Upper lobe of right lung (tissue), 1 donor: ENCODE results near the gene CLEC3A. TPM values are rescaled to one million over a fixed set of nuclear protein-coding genes. Genes with fewer than 3 reads are reported as not detected.
"Not testable (repeated sequence)": the region's sequence is repeated elsewhere in the genome, so short reads cannot be mapped to it uniquely, and the experiment has no call there.

Source experiments
- ATAC-seq: fragments of 200-7000 bp; cut with Tn5 transposase; one replicate; pipeline ENCODE4 v1.9.1; 2020; ENCODE audit warnings: mild to moderate bottlenecking, moderate library complexity
- DNase-seq: peaks from one replicate; pipeline ENCODE4 v3.0.0-alpha.2; 2020
- H3K27ac ChIP-seq: fragments of 200-600 bp; one replicate; pipeline ENCODE4 v1.8.0; 2022
- H3K27me3 ChIP-seq: fragments of 200-600 bp; one replicate; pipeline ENCODE4 v1.8.0; 2022; ENCODE audit warnings: mild to moderate bottlenecking
- H3K36me3 ChIP-seq: fragments of 200-600 bp; one replicate; pipeline ENCODE4 v1.8.0; 2022
- H3K4me1 ChIP-seq: fragments of 200-600 bp; one replicate; pipeline ENCODE4 v1.8.0; 2022
- H3K4me3 ChIP-seq: fragments of 200-600 bp; one replicate; pipeline ENCODE4 v1.8.0; 2022; ENCODE audit warnings: mild to moderate bottlenecking
- H3K9me3 ChIP-seq: fragments of 200-600 bp; one replicate; pipeline ENCODE4 v1.8.0; 2022
- intact Hi-C: fragments of 100-400 bp; cut with DNase I; formaldehyde crosslinking; loops from one replicate; pipeline ENCODE4 v1.11.0; 2022
- total RNA-seq: library from RNA; stranded (reverse); fragmentation: NEBNext Ultra II Directional; extraction: Animal tissue kit (Norgen Biotek cat#: 25700); gene quantifications from one replicate; pipeline ENCODE4 v1.2.1, GENCODE V29; 2021
- TF ChIP-seq, protein P1 (sequence below): fragments of 200-600 bp; IDR thresholded peaks from one replicate; pipeline ENCODE4 v1.8.0; 2022; ENCODE audit warnings: antibody characterized with exemption
- donor health status: DM: no; HTN: yes; CAD: no; lungs with severe emphysema.

Gene CLEC3A
- total RNA-seq, 1 donor from 2014 or later, result not detected

GRCh38 chr16:77986011-77986740 lies 36.2 kb upstream of the CLEC3A start:
- Histone ChIP-seq H3K27ac (no peak overlapping the region), H3K9me3 (no peaks in the 10 kb centered on the region), H3K27me3 (no peaks in the 10 kb centered on the region), H3K4me3 (no peak overlapping the region), H3K4me1 (no peaks in the 10 kb centered on the region), H3K36me3 (no peaks in the 10 kb centered on the region)
- ATAC-seq, result no peak
- no peak for DNase-seq
- TF ChIP-seq, protein P1, sequence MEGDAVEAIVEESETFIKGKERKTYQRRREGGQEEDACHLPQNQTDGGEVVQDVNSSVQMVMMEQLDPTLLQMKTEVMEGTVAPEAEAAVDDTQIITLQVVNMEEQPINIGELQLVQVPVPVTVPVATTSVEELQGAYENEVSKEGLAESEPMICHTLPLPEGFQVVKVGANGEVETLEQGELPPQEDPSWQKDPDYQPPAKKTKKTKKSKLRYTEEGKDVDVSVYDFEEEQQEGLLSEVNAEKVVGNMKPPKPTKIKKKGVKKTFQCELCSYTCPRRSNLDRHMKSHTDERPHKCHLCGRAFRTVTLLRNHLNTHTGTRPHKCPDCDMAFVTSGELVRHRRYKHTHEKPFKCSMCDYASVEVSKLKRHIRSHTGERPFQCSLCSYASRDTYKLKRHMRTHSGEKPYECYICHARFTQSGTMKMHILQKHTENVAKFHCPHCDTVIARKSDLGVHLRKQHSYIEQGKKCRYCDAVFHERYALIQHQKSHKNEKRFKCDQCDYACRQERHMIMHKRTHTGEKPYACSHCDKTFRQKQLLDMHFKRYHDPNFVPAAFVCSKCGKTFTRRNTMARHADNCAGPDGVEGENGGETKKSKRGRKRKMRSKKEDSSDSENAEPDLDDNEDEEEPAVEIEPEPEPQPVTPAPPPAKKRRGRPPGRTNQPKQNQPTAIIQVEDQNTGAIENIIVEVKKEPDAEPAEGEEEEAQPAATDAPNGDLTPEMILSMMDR, result no peak
- intact Hi-C loops, result no loop called here

DNA sequence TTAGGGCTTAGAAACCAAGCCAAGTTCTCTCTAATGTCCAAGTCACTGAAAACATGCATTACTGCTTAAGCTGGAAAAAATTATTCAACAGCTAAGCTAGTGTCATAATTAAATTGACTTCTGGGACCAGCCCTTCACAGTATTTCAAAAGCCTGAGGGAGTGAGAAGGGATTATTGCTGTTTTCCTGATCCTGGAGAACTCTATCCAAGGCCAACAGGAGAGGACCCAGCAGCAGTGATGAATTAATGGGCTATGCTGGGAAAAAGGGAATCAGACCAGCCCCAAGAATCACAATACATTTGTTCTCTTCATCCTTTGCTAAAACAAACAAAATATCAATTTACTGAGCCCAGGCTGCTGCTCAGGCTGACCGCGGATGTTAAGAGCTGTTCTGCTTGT lies 34.5 kb upstream of the CLEC3A start:
- Histone ChIP-seq H3K27ac (no peak overlapping the region), H3K36me3 (no peaks in the 10 kb centered on the region), H3K9me3 (no peaks in the 10 kb centered on the region), H3K27me3 (no peaks in the 10 kb centered on the region), H3K4me3 (no peak overlapping the region), H3K4me1 (no peaks in the 10 kb centered on the region)
- DNase-seq (no peak), ATAC-seq (no peak)
- intact Hi-C loops, result no loop called here
- TF ChIP-seq, protein P1, result no peak

DNA sequence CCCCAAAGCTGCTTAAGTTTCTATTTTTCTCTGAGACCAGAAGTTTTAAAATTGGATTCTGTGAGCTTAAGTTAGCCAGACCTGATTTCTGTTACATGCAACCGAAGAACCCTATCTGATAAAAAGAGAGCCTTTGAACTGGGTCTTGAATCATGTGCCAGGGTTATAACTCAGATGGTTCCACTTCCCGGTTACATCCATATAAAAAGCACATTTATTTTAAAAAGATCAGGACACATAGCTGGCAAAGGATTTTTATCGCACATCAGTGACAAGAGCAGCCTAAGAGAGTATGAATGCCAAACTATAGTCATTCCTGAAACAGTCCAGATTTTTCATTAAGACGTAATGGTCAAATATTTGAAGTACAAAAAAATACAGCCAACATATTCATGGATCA lies 32.5 kb upstream of the CLEC3A start:
- TF ChIP-seq, protein P1, result no peak
- H3K4me1 ChIP-seq, result no peaks in the 10 kb centered on the region
- H3K27ac ChIP-seq, result no peak overlapping the region
- no peak for DNase-seq
- intact Hi-C loops, result no loop called here
- no peak overlapping the region for H3K4me3 ChIP-seq
- H3K27me3 ChIP-seq, result no peaks in the 10 kb centered on the region
- no peak for ATAC-seq
- H3K36me3 ChIP-seq, result no peaks in the 10 kb centered on the region
- H3K9me3 ChIP-seq, result no peaks in the 10 kb centered on the region

GRCh38 chr16:77991701-77992100 lies 30.6 kb upstream of the CLEC3A start:
- DNase-seq, result no peak
- TF ChIP-seq, protein P1, result no peak
- intact Hi-C loops, result no loop called here
- H3K9me3 ChIP-seq, result no peaks in the 10 kb centered on the region
- no peaks in the 10 kb centered on the region for H3K4me1 ChIP-seq
- H3K27me3 ChIP-seq, result no peaks in the 10 kb centered on the region
- H3K36me3 ChIP-seq, result no peaks in the 10 kb centered on the region
- H3K4me3 ChIP-seq, result no peak overlapping the region
- no peak overlapping the region for H3K27ac ChIP-seq
- ATAC-seq, result no peak

DNA sequence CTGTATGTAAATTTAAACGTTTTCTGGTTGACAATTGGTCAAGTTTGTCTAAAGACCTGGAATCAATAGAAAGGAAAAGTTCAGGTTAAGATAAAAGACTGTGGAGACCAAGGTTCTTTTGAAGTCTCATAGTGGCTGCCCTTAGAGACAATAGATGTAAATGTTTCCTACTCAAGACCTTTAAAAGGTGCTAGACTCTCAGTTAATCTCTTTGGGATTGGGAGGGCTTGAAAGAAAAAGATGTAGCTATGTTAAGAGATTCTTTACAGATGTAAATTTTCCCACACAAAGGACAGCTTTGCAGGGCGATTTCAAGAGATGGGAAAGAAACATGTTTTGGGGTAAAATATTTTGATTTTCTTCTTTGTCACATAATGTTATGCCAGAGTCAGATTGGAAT lies 30.0 kb upstream of the CLEC3A start:
- H3K27me3 ChIP-seq, ATAC-seq, H3K4me1 ChIP-seq, DNase-seq, H3K9me3 ChIP-seq, intact Hi-C loops, H3K4me3 ChIP-seq, H3K36me3 ChIP-seq, H3K27ac ChIP-seq: not testable (repeated sequence)

GRCh38 chr16:77993111-77993985 lies 29.0 kb upstream of the CLEC3A start:
- Histone ChIP-seq H3K4me3 (no peak overlapping the region), H3K27ac (no peak overlapping the region), H3K27me3 (no peaks in the 10 kb centered on the region), H3K4me1 (no peaks in the 10 kb centered on the region), H3K36me3 (no peaks in the 10 kb centered on the region), H3K9me3 (no peaks in the 10 kb centered on the region)
- intact Hi-C loops, result no loop called here
- TF ChIP-seq, protein P1, result no peak
- ATAC-seq, result no peak
- no peak for DNase-seq
